Neutrophil (primary cell): ENCODE measurements around the gene KCNQ2.

Experiments
- H3K27ac ChIP-seq: fragments of 200-600 bp; sonication (generic); 2 replicates; pipeline ENCODE4 v1.5.1; 2016; ENCODE audit warnings: mild to moderate bottlenecking, moderate library complexity
- H3K27me3 ChIP-seq: fragments of 200-600 bp; sonication (generic); 2 replicates; pipeline ENCODE4 v1.6.0; 2016; ENCODE audit warnings: mild to moderate bottlenecking
- H3K36me3 ChIP-seq: fragments of 200-600 bp; sonication (generic); 2 replicates; pipeline ENCODE4 v1.5.1; 2017
- H3K4me1 ChIP-seq, 2 experiments: fragments of 200-600 bp in 1 of 2; sonication (generic) in 1 of 2; 1 replicate in 1 of 2; 2 replicates in 1 of 2; pipeline versions ENCODE4 v1.5.1 to v1.6.1; 2013 to 2016; ENCODE audit warnings: low read depth in 1 of 2, low read length in 1 of 2, mild to moderate bottlenecking in 1 of 2, moderate library complexity in 1 of 2; ENCODE audit not compliant: control insufficient read depth in 1 of 2, insufficient read depth in 1 of 2
- H3K4me3 ChIP-seq, 2 experiments: fragments of 200-600 bp in 1 of 2; sonication (generic) in 1 of 2; 1 replicate in 1 of 2; 2 replicates in 1 of 2; pipeline ENCODE4 v1.5.1; 2013 to 2016; ENCODE audit warnings: low read depth in 1 of 2, low read length in 1 of 2, mild to moderate bottlenecking in 1 of 2, moderate library complexity in 1 of 2
- H3K9me3 ChIP-seq: fragments of 200-600 bp; sonication (generic); 2 replicates; pipeline ENCODE4 v1.5.1; 2016
- TF ChIP-seq, protein P1 (sequence below): fragments of 200-600 bp; sonication (generic); IDR thresholded peaks from 2 replicates; pipeline ENCODE4 v1.5.1; 2016; ENCODE audit warnings: antibody characterized with exemption

Gene KCNQ2

DNA sequence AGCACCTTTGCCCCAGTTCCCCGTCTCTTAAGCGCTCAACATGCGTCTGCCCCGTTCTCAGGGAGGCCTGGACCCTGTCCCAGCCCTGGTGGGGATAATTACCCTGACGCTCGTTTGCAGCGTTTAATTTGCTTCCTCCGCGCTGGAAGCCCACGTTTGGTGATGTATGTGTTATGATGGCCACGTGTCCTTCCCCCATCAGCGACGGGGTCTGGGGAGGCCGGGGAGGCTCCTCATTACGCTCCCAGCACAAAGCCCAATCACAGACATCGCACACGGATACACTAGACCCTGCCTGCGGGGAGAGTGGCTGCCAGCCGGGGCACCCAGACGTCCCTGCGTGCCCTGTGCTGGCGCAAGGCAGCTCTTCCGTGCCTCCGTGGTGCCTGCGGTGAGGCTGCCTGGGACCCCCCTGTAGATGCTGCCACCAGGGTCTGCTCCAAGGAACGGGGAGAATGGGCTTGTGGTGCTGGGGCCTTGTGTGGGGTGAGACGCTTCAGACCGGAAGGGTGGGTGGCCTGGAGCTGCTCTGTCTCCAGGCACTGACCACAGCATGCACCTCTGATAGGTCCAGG, 101.1 kb downstream of the KCNQ2 start:
- TF ChIP-seq, protein P1, sequence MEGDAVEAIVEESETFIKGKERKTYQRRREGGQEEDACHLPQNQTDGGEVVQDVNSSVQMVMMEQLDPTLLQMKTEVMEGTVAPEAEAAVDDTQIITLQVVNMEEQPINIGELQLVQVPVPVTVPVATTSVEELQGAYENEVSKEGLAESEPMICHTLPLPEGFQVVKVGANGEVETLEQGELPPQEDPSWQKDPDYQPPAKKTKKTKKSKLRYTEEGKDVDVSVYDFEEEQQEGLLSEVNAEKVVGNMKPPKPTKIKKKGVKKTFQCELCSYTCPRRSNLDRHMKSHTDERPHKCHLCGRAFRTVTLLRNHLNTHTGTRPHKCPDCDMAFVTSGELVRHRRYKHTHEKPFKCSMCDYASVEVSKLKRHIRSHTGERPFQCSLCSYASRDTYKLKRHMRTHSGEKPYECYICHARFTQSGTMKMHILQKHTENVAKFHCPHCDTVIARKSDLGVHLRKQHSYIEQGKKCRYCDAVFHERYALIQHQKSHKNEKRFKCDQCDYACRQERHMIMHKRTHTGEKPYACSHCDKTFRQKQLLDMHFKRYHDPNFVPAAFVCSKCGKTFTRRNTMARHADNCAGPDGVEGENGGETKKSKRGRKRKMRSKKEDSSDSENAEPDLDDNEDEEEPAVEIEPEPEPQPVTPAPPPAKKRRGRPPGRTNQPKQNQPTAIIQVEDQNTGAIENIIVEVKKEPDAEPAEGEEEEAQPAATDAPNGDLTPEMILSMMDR, result no peak
- H3K27ac ChIP-seq, result no peak overlapping the region
- no peaks in the 10 kb centered on the region for H3K36me3 ChIP-seq
- H3K27me3 ChIP-seq, result peaks cover 30% of the 10 kb centered on the region
- H3K4me1 ChIP-seq, result no peaks in the 10 kb centered on the region
- no peak overlapping the region for H3K4me3 ChIP-seq
- no peaks in the 10 kb centered on the region for H3K9me3 ChIP-seq

- Histone ChIP-seq H3K36me3 (no peaks in the 10 kb centered on the region), H3K27ac (no peak overlapping the region), H3K9me3 (no peaks in the 10 kb centered on the region), H3K4me1 (no peaks in the 10 kb centered on the region), H3K4me3 (no peak overlapping the region), H3K27me3 (peaks cover 25% of the 10 kb centered on the region)
- TF ChIP-seq, protein P1, result no peak
These were observed 101.8 kb downstream of the KCNQ2 start for GRCh38 chr20:63370618-63371187.

DNA sequence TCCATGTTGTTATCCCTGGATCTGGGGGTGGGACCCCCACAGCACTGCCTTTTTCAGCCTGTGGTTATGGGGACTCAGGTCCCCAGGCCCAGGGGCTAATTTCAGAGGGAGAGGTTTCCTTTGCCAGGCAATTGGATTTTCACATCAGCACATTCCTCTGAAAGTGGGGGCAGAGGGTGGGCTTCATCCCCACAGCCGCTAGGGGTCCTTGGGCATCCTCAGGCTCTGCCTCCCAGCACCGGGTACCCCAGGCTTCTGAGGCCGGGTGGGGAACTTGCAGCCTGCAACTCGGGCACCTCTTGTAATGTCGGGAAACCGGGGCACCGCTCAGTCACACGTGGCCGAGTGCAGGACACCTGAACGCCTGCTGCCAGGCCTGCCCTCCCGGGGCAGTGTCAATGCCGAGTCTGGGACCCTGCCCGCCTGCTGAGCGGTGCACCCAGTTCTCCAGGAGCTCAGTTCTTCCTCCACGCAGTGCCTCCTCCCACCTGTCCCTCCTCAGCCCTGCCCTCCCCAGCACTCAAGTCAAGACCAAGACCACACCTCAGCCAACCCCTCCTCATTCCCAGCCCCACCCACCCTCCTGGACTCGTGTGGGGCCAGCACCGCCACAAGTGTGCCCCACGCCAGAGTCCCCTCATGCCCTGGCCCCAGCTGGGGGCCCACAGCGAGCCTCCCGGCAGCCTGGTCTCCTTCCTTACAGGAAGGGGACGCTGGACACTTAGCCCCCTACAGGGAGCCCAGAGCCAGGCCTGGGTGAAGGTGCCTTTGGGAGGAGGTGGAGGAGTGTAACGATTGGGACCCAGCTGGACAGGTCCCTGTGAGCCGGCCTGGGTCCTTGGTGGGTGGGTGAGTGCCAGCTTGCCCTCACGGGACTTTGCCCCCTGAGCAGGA, 102.5 kb downstream of the KCNQ2 start:
- TF ChIP-seq, protein P1, result no peak
- Histone ChIP-seq H3K4me3 (no peak overlapping the region), H3K36me3 (no peaks in the 10 kb centered on the region), H3K4me1 (no peaks in the 10 kb centered on the region), H3K27me3 (peaks cover 24% of the 10 kb centered on the region), H3K9me3 (no peaks in the 10 kb centered on the region), H3K27ac (no peak overlapping the region)

- H3K4me3 ChIP-seq, result no peak overlapping the region
These were observed 103.4 kb downstream of the KCNQ2 start for GRCh38 chr20:63369024-63369530.

GRCh38 chr20:63368151-63368550, 104.3 kb downstream of the KCNQ2 start:
- TF ChIP-seq, protein P1, result no peak
- Histone ChIP-seq H3K27me3 (peaks cover 25% of the 10 kb centered on the region), H3K27ac (no peak overlapping the region), H3K4me1 (no peaks in the 10 kb centered on the region), H3K36me3 (no peaks in the 10 kb centered on the region), H3K9me3 (no peaks in the 10 kb centered on the region), H3K4me3 (no peak overlapping the region)

More at GRCh38 chr20:63369024-63369530, 103.4 kb downstream of the KCNQ2 start:
- H3K9me3 ChIP-seq, result no peaks in the 10 kb centered on the region
- no peaks in the 10 kb centered on the region for H3K36me3 ChIP-seq
- H3K4me1 ChIP-seq, result no peaks in the 10 kb centered on the region
- H3K27ac ChIP-seq, result no peak overlapping the region
- peaks cover 22% of the 10 kb centered on the region for H3K27me3 ChIP-seq
- TF ChIP-seq, protein P1, result no peak
